ENCODE results near the gene SMAD7. TPM values are rescaled to one million over a fixed set of nuclear protein-coding genes. Genes with fewer than 3 reads are reported as not detected.

SMAD7 gene
- total RNA-seq, 4 donors from 2014 or later, result 9.1 to 13.4 (median 10.8) TPM

- H3K4me3 ChIP-seq, result no peak overlapping the region
- ATAC-seq, result no peak
- no peaks in the 10 kb centered on the region for H3K36me3 ChIP-seq
- in situ Hi-C loops (cut with MboI; ENCODE audit: low sequenced_read_pairs in 4 of 4), result loop anchor here in 1 of 4 donors (25.0 kb wide), 2 partner anchors 259 to 409 kb away; partner anchors contain the start of gene CTIF
- intact Hi-C loops (cut with DNase I; ENCODE audit: low total_unique reads), result no loop called here
- H3K27ac ChIP-seq, result peak overlapping the region; percentile 90 to 100 (median 94)
- peaks cover 59 to 80% of the 10 kb centered on the region in 2 donors for H3K4me1 ChIP-seq
- no peak for DNase-seq
- H3K9me3 ChIP-seq, result no peaks in the 10 kb centered on the region
- H3K27me3 ChIP-seq, result no peaks in the 10 kb centered on the region
- TF ChIP-seq POLR2A (IDR thresholded peaks at IDR 0.05) (no peak), CTCF (IDR thresholded peaks at IDR 0.05 in 4 of 5, conservative IDR thresholded peaks at IDR 0.05 in 1 of 5) (no peak)
Measured at GRCh38 chr18:48945953-48946217, 4.9 kb downstream of the SMAD7 start.

GRCh38 chr18:48944634-48945033 lies 6.1 kb downstream of the SMAD7 start:
- no peaks in the 10 kb centered on the region for H3K9me3 ChIP-seq
- TF ChIP-seq POLR2A (IDR thresholded peaks at IDR 0.05), result no peak
- no peak for TF ChIP-seq CTCF (IDR thresholded peaks at IDR 0.05 in 4 of 5, conservative IDR thresholded peaks at IDR 0.05 in 1 of 5)
- in situ Hi-C loops (cut with MboI; ENCODE audit: low sequenced_read_pairs in 4 of 4), result loop anchor here in 1 of 4 donors (25.0 kb wide), 2 partner anchors 257 to 407 kb away; partner anchors contain the start of gene CTIF
- peak overlapping the region in 3 of 4 donors; percentile 45 to 93 (median 88) for H3K27ac ChIP-seq
- peaks cover 67 to 91% of the 10 kb centered on the region in 2 donors for H3K4me1 ChIP-seq
- DNase-seq (no peak), ATAC-seq (no peak)
- intact Hi-C loops (cut with DNase I; ENCODE audit: low total_unique reads), result no loop called here
- H3K27me3 ChIP-seq, result no peaks in the 10 kb centered on the region
- H3K4me3 ChIP-seq, result no peak overlapping the region
- H3K36me3 ChIP-seq, result no peaks in the 10 kb centered on the region

- intact Hi-C loops (cut with DNase I; ENCODE audit: low total_unique reads) (no loop called here), in situ Hi-C loops (cut with MboI; ENCODE audit: low sequenced_read_pairs in 4 of 4) (loop anchor here in 1 of 4 donors (25.0 kb wide), 2 partner anchors 257 to 407 kb away; partner anchors contain the start of gene CTIF)
- Histone ChIP-seq H3K4me3 (no peak overlapping the region), H3K4me1 (peaks cover 66 to 92% of the 10 kb centered on the region in 2 donors), H3K27me3 (no peaks in the 10 kb centered on the region), H3K27ac (peak overlapping the region; percentile 16 to 93 (median 66)), H3K36me3 (no peaks in the 10 kb centered on the region), H3K9me3 (no peaks in the 10 kb centered on the region)
- ATAC-seq, result no peak
- DNase-seq, result no peak
- TF ChIP-seq CTCF (IDR thresholded peaks at IDR 0.05 in 4 of 5, conservative IDR thresholded peaks at IDR 0.05 in 1 of 5) (no peak), POLR2A (IDR thresholded peaks at IDR 0.05) (no peak)
Measured at GRCh38 chr18:48943736-48944527, 6.8 kb downstream of the SMAD7 start.

- no peak for DNase-seq
- peak overlapping the region in 3 of 4 donors; percentile 45 to 93 (median 88) for H3K27ac ChIP-seq
- no peaks in the 10 kb centered on the region for H3K36me3 ChIP-seq
- no peak overlapping the region for H3K4me3 ChIP-seq
- no peaks in the 10 kb centered on the region for H3K27me3 ChIP-seq
- in situ Hi-C loops (cut with MboI; ENCODE audit: low sequenced_read_pairs in 4 of 4) (loop anchor here in 1 of 4 donors (25.0 kb wide), 2 partner anchors 256 to 406 kb away; partner anchors contain the start of gene CTIF), intact Hi-C loops (cut with DNase I; ENCODE audit: low total_unique reads) (no loop called here)
- no peaks in the 10 kb centered on the region for H3K9me3 ChIP-seq
- H3K4me1 ChIP-seq, result peaks cover 71 to 98% of the 10 kb centered on the region in 2 donors
- TF ChIP-seq POLR2A (IDR thresholded peaks at IDR 0.05) (no peak), CTCF (IDR thresholded peaks at IDR 0.05 in 4 of 5, conservative IDR thresholded peaks at IDR 0.05 in 1 of 5) (no peak)
- no peak for ATAC-seq
Measured at GRCh38 chr18:48943333-48943732, 7.4 kb downstream of the SMAD7 start.

All from gastrocnemius medialis (tissue), 4 donors.